SK-N-SH (cell line): ENCODE data around the gene ACBD6. TPM values are rescaled to one million over a fixed set of nuclear protein-coding genes. Genes with fewer than 3 reads are reported as not detected.

ENCODE experiments used
- CTCF ChIA-PET: fragments of 300-600, 350-600 bp; formaldehyde crosslinking; extraction: SDS; loops from one replicate; lab custom pipeline; 2021; lab: Yijun Ruan, JAX
- POLR2A ChIA-PET: fragments of 350-600 bp; sonication (Branson Sonifier 250); formaldehyde crosslinking; extraction: SDS; loops from one replicate; lab custom pipeline; 2020; ENCODE audit warnings: antibody characterized with exemption, inconsistent platforms; lab: Yijun Ruan, JAX
- DNase-seq: peaks from one replicate; pipeline ENCODE4 v3.0.0; 2012
- H2AFZ ChIP-seq: fragments of 200-600 bp; sonication (generic); 2 replicates; pipeline ENCODE4 v1.8.1; 2016; ENCODE audit warnings: antibody characterized with exemption, mild to moderate bottlenecking, low read depth
- H3F3A ChIP-seq: fragments of 200-600 bp; sonication (generic); replicated peaks from 2 replicates; pipeline ENCODE3; 2016; ENCODE audit warnings: antibody characterized with exemption, mild to moderate bottlenecking; ENCODE audit not compliant: insufficient read depth
- H3K27ac ChIP-seq, 2 experiments: fragments of 200-500 bp in 1 of 2; fragments of 200-600 bp in 1 of 2; sonication (Bioruptor generic) in 1 of 2; sonication (generic), shearing (Covaris generic) in 1 of 2; 2 replicates each; pipeline versions ENCODE4 v1.5.1 to v1.6.1; 2014 to 2016; ENCODE audit warnings: low read depth in 2 of 2, inconsistent platforms in 1 of 2, low read length in 1 of 2, mild to moderate bottlenecking in 1 of 2, mixed read lengths in 1 of 2
- H3K27me3 ChIP-seq: fragments of 200-600 bp; sonication (generic), shearing (Covaris generic); 2 replicates; pipeline ENCODE4 v1.6.1; 2016; ENCODE audit warnings: mixed run types; ENCODE audit not compliant: insufficient read depth
- H3K36me3 ChIP-seq, 2 experiments: fragments of 200-500 bp in 1 of 2; fragments of 200-600 bp in 1 of 2; sonication (Bioruptor generic) in 1 of 2; sonication (generic) in 1 of 2; replicated peaks in 1 of 2; 2 replicates each; pipeline versions ENCODE3 to v1.5.1; 2014 to 2016; ENCODE audit warnings: low read length in 1 of 2, mild to moderate bottlenecking in 1 of 2; ENCODE audit not compliant: insufficient read depth in 2 of 2, control insufficient read depth in 1 of 2
- H3K4me1 ChIP-seq, 2 experiments: fragments of 200-500 bp in 1 of 2; fragments of 200-600 bp in 1 of 2; sonication (Bioruptor generic) in 1 of 2; sonication (generic), shearing (Covaris generic) in 1 of 2; 2 replicates each; pipeline versions ENCODE4 v1.5.1 to v1.6.1; 2014 to 2016; ENCODE audit warnings: low read depth in 1 of 2, low read length in 1 of 2, mixed run types in 1 of 2; ENCODE audit not compliant: insufficient read depth in 2 of 2, control insufficient read depth in 1 of 2
- H3K4me2 ChIP-seq: fragments of 200-600 bp; sonication (generic), shearing (Covaris generic); 2 replicates; pipeline ENCODE4 v1.6.1; 2017; ENCODE audit warnings: mixed run types
- H3K4me3 ChIP-seq, 2 experiments: fragments of 200-500 bp in 1 of 2; fragments of 200-600 bp in 1 of 2; sonication (Bioruptor generic) in 1 of 2; sonication (generic), shearing (Covaris generic) in 1 of 2; 2 replicates each; pipeline versions ENCODE4 v1.5.1 to v1.8.1; 2014 to 2016; ENCODE audit warnings: low read depth in 2 of 2, inconsistent platforms in 1 of 2, low read length in 1 of 2, mild to moderate bottlenecking in 1 of 2, mixed read lengths in 1 of 2, moderate library complexity in 1 of 2
- H3K79me2 ChIP-seq: fragments of 200-600 bp; sonication (generic); 2 replicates; pipeline ENCODE4 v1.8.1; 2017; ENCODE audit warnings: mild to moderate bottlenecking; ENCODE audit not compliant: insufficient read depth
- H3K9ac ChIP-seq: fragments of 200-600 bp; sonication (generic); 2 replicates; pipeline ENCODE4 v1.6.1; 2017; ENCODE audit warnings: mixed run types
- H3K9me2 ChIP-seq: fragments of 200-600 bp; sonication (generic); 2 replicates; pipeline ENCODE4 v1.6.1; 2017; ENCODE audit warnings: mixed run types
- H3K9me3 ChIP-seq: fragments of 200-600 bp; sonication (generic); 2 replicates; pipeline ENCODE4 v1.6.1; 2017; ENCODE audit warnings: mixed run types, mild to moderate bottlenecking, moderate library complexity
- H4K20me1 ChIP-seq: fragments of 200-600 bp; sonication (generic); 2 replicates; pipeline ENCODE4 v1.6.1; 2017; ENCODE audit warnings: mild to moderate bottlenecking, mixed run types; ENCODE audit not compliant: insufficient read depth
- CHD2 ChIP-seq: fragments of 150-350 bp; IDR thresholded peaks from 2 replicates; pipeline ENCODE4 v1.6.1; 2018; ENCODE audit warnings: low read length; ENCODE audit not compliant: partially characterized antibody
- ELF1 ChIP-seq: IDR thresholded peaks from 2 replicates; pipeline ENCODE4 v1.4.0; 2012
- GATA2 ChIP-seq: sonication (generic); formaldehyde crosslinking; IDR thresholded peaks from 2 replicates; pipeline ENCODE4 v1.5.0; 2020; ENCODE audit warnings: mild to moderate bottlenecking, missing genetic modification reagents
- JUND ChIP-seq: IDR thresholded peaks from 2 replicates; pipeline ENCODE4 v1.4.0; 2012
- MXI1 ChIP-seq: IDR thresholded peaks from 2 replicates; pipeline ENCODE4 v1.6.1; 2012; ENCODE audit warnings: mild to moderate bottlenecking, low read depth, low read length, improper control_type of control experiment
- NRF1 ChIP-seq: IDR thresholded peaks from 2 replicates; pipeline ENCODE4 v1.6.1; 2012; ENCODE audit warnings: low read depth, mild to moderate bottlenecking, low read length
- POLR2AphosphoS5 ChIP-seq: IDR thresholded peaks from 2 replicates; pipeline ENCODE4 v1.6.1; 2012; ENCODE audit warnings: low read depth, low read length
- RAD21 ChIP-seq: IDR thresholded peaks from 2 replicates; pipeline ENCODE4 v1.6.1; 2012; ENCODE audit warnings: mild to moderate bottlenecking, low read length
- RCOR1 ChIP-seq: fragments of 150-350 bp; IDR thresholded peaks from 2 replicates; pipeline ENCODE4 v1.6.1; 2017; ENCODE audit warnings: antibody characterized with exemption, low read length
- REST ChIP-seq: IDR thresholded peaks from 2 replicates; pipeline ENCODE4 v1.6.1; 2012; ENCODE audit warnings: mild to moderate bottlenecking, low read depth, low read length, moderate library complexity
- TEAD4 ChIP-seq: IDR thresholded peaks from 2 replicates; pipeline ENCODE4 v1.4.0; 2012; ENCODE audit warnings: mild to moderate bottlenecking, borderline replicate concordance; ENCODE audit not compliant: insufficient read depth
- ZBTB33 ChIP-seq: IDR thresholded peaks from 2 replicates; pipeline ENCODE4 v1.4.0; 2012; ENCODE audit warnings: low read depth, borderline replicate concordance
- WGBS: methylation state at CpG from one replicate; pipeline ENCODE4 v1.1.6; 2017; ENCODE audit warnings: low lambda C conversion rate; 5-methylcytosine and 5-hydroxymethylcytosine counted together
- polyA plus RNA-seq, 3 experiments: library from polyadenylated mRNA; depleted of rRNA; stranded (reverse); fragments of >200 nt; gene quantifications; 2 replicates each; pipeline ENCODE4 v1.2.3, GENCODE V29; 2012
- TF ChIP-seq, protein P1 (sequence below): fragments of 150-350 bp; IDR thresholded peaks from 2 replicates; pipeline ENCODE4 v1.6.1; 2016; ENCODE audit warnings: mild to moderate bottlenecking, low read depth, low read length
- TF ChIP-seq, protein P2 (sequence below): IDR thresholded peaks from 2 replicates; pipeline ENCODE4 v1.4.0; 2012; ENCODE audit warnings: low read depth, borderline replicate concordance

The ACBD6 gene
- polyA plus RNA-seq, 1 of the 3 experiments (the other 2 are of a cell fraction) = 60.9 TPM

DNA sequence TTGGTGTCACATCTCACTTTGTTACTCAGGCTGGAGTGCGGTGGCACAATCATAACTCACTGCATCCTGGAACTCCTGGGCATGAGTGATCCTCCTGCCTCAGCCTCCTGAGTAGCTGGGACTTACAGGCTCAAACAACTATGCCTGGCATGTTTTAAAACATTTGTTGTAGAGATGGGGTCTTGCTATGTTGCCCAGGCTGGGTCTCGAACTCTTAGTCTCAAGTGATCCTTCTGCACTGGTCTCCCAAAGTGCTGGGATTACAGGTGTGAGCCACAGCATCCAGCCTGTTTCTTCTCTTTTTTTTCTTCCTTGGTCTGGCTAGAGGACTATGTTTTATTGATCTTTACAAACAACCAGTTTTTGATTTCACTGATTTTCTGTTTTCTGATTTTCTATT, 207.7 kb downstream of the ACBD6 start:
- POLR2A ChIA-PET = no interaction called here

DNA sequence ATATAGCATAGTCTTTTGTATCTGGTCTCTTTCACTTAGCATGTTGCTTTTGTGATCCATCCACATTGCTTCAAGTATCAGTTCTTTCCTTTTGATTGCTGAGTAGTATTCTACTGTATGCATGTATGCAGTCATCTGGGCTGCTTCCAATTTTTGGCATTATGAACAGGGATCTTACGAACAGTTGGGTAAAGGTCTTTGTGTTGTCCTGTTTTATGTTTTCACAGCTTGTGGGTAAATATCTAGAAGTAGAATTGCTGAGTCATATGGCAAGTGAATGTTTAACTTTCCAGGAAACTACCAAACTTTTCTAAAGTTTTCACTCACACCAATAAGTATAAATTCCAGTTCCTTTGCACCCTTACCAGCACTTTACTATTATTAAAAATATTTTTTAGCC, 211.4 kb downstream of the ACBD6 start:
- Histone ChIP-seq H3K4me2 (no peak overlapping the region), H3K79me2 (no peaks in the 10 kb centered on the region), H3K9ac (no peak overlapping the region), H3K36me3 (peaks cover 14% of the 10 kb centered on the region in 2 experiments), H3K4me3 (no peak overlapping the region), H3K4me1 (peaks cover 0 to 5% of the 10 kb centered on the region in 2 experiments; a peak in 2 of 4 replicates), H3K9me3 (no peaks in the 10 kb centered on the region), H3K27ac (no peak overlapping the region), H3F3A (no peaks in the 10 kb centered on the region), H2AFZ (no peak overlapping the region), H3K9me2 (no peaks in the 10 kb centered on the region)
- no peak for DNase-seq
- 81% methylated on average over 1 of the region's 1 CpG for WGBS
- CTCF ChIA-PET = no interaction called here
- POLR2A ChIA-PET = no interaction called here
- TF ChIP-seq CHD2 = no peak
- TF ChIP-seq ELF1 = no peak
- TF ChIP-seq REST = no peak
- no peak for TF ChIP-seq ZBTB33
- TF ChIP-seq, all 33 proteins: peak for 0
- Histone ChIP-seq H4K20me1 (no peaks in the 10 kb centered on the region), H3K27me3 (no peaks in the 10 kb centered on the region)

More for the DNA sequence above, 207.7 kb downstream of the ACBD6 start:
- no peaks in the 10 kb centered on the region for H3K4me1 ChIP-seq
- H3K27me3 ChIP-seq = no peaks in the 10 kb centered on the region
- no peak overlapping the region for H3K4me2 ChIP-seq
- H4K20me1 ChIP-seq = 0 out of 2 replicates have a peak, but pooled peaks cover 4% of the 10 kb centered on the region
- TF ChIP-seq TEAD4 (no peak), POLR2AphosphoS5 (no peak), GATA2 (CRISPR knock-in tag) (no peak), NRF1 (no peak), JUND (no peak), ELF1 (no peak), RAD21 (no peak), MXI1 (no peak), RCOR1 (no peak)
- TF ChIP-seq, protein P1, sequence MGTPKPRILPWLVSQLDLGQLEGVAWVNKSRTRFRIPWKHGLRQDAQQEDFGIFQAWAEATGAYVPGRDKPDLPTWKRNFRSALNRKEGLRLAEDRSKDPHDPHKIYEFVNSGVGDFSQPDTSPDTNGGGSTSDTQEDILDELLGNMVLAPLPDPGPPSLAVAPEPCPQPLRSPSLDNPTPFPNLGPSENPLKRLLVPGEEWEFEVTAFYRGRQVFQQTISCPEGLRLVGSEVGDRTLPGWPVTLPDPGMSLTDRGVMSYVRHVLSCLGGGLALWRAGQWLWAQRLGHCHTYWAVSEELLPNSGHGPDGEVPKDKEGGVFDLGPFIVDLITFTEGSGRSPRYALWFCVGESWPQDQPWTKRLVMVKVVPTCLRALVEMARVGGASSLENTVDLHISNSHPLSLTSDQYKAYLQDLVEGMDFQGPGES = no peak
- TF ChIP-seq, protein P2, sequence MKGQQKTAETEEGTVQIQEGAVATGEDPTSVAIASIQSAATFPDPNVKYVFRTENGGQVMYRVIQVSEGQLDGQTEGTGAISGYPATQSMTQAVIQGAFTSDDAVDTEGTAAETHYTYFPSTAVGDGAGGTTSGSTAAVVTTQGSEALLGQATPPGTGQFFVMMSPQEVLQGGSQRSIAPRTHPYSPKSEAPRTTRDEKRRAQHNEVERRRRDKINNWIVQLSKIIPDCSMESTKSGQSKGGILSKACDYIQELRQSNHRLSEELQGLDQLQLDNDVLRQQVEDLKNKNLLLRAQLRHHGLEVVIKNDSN = no peak
- peaks cover 0 to 5% of the 10 kb centered on the region in 2 experiments for H3K36me3 ChIP-seq
- WGBS = 90% methylated on average over 2 of the region's 2 CpGs
- CTCF ChIA-PET = interaction anchor here (1.0 kb wide), 1 partner anchor 106 kb away, joined by 3 read pairs; no protein-coding TSS in a partner anchor
- no peaks in the 10 kb centered on the region for H3F3A ChIP-seq
- no peaks in the 10 kb centered on the region for H3K9me3 ChIP-seq
- no peak overlapping the region for H2AFZ ChIP-seq
- H3K79me2 ChIP-seq = no peaks in the 10 kb centered on the region
- no peaks in the 10 kb centered on the region for H3K9me2 ChIP-seq
- DNase-seq = no peak
- H3K27ac ChIP-seq = no peak overlapping the region
- H3K9ac ChIP-seq = no peak overlapping the region
- H3K4me3 ChIP-seq = no peak overlapping the region
